Colon (tissue), 2 donors: Measurements from ENCODE around the gene JAK3.
"Not testable (repeated sequence)": the region's sequence is repeated elsewhere in the genome, so short reads cannot be mapped to it uniquely, and the experiment has no call there.

Experiments
- FAIRE-seq: peaks from 2 replicates; lab custom pipeline; 2012; peaks lifted over from hg19 to GRCh38; lab: Jason Lieb, UNC
- donor health status: control.
- donor health status: control.

Gene JAK3

GRCh38 chr19:17847538-17848366 is at the start of gene JAK3:
TSS of gene JAK3 (minus strand) at chr19:17847982. CDS start at chr19:17844417, 3,565 bp downstream.
- no peak for FAIRE-seq

DNA sequence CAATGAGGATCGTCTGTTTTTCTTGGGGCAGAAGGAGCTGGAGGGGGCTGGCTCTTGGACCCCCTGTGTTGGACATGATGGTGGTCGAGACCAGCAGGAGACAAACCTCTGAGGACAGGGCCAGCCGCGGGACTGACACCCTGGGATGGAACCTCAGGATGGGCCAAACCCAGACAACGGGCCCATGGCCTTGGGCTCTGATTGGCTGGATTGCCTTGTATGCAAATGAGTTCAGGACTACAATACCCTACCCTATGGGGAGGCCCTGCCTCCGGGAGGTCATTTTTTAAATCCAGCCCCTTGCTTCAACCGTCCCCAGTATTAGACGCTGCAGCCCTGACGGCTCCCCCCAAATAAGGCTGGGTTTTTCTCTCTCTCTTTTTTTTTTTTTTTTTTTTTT is 46.0 kb upstream of the JAK3 start:
- no peak for FAIRE-seq

- no peak for FAIRE-seq
Measured at GRCh38 chr19:17889609-17890214, 41.9 kb upstream of the JAK3 start.

- no peak for FAIRE-seq
Measured at GRCh38 chr19:17888260-17888659, 40.5 kb upstream of the JAK3 start.

DNA sequence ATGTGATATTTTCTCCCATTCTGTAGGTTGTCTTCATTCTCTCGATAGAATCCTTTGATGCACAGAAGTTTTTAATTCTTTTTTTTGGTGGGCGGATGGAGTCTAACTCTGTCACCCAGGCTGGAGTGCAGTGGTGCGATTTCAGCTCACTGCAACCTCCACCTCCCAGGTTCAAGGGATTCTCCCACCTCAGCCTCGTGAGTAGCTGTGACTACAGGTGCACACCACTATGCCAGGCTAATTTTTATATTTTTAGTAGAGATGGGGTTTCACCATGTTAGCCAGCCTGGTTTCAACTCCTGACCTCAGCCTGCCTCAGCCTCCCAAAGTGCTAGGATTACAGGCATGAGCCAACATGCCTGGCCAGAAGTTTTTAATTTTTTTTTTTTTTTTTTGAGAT is 39.4 kb upstream of the JAK3 start:
- not testable (repeated sequence) for FAIRE-seq

- FAIRE-seq = no peak
Measured at GRCh38 chr19:17886515-17886914, 38.7 kb upstream of the JAK3 start.

DNA sequence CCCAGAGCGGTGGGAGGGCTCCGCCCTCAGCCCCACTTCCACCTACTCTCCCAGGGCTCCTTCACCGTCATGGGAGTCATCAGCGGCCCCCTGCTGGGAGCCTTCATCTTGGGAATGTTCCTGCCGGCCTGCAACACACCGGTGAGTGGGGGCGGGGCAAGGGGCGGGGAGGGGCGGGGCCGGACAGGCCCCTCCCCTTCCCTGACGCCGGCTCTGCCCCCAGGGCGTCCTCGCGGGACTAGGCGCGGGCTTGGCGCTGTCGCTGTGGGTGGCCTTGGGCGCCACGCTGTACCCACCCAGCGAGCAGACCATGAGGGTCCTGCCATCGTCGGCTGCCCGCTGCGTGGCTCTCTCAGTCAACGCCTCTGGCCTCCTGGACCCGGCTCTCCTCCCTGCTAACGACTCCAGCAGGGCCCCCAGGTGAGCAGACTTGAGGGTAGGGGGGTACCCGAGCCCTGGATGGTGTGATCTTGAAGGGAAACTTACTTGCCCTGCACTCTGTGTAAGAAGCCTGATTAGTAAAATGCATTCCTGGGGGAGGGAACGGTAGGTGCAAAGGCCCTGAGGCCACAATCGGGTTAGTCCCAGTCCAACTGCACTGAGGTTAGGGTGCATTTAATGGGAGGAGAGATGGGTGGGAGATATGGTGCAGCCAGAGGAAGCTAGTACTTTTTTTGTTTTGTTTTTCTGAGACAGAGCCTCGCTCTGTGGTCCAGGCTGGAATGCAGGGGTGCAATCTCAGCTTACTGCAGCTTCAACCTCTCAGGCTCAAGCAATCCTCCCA is 36.0 kb upstream of the JAK3 start:
- FAIRE-seq = no peak

GRCh38 chr19:17881701-17882100 is 33.9 kb upstream of the JAK3 start:
- no peak for FAIRE-seq

DNA sequence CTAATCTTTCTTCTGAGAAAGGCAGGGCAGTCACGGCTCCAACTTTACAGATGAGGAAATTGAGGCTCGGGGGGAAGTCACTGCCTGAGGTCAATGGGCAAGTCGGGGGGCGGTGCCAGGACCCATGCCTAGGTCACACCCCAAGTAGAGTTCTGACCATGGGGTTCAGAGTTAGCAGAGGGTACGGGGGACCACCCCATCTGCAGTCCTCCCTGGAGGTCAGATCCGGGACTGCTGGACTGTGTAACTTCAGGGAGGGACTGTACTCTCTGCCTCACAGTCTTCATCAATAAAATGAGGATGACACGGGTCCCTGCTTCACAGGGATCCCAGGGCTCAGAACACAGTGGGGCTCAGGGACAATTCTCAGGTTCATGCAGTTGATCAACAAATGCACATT is 31.7 kb upstream of the JAK3 start:
- no peak for FAIRE-seq

DNA sequence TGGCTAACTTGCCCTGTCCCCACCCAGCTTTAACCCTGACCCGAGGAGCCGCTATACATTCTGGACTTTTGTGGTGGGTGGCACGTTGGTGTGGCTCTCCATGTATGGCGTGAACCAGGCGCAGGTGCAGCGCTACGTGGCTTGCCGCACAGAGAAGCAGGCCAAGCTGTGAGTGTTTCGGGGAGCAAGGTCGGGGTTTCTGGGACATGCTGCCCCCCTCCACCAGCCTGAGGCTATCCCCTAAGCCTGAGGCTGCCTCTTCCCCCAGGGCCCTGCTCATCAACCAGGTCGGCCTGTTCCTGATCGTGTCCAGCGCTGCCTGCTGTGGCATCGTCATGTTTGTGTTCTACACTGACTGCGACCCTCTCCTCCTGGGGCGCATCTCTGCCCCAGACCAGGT is 29.9 kb upstream of the JAK3 start:
- no peak for FAIRE-seq

GRCh38 chr19:17874758-17875135 is 27.0 kb upstream of the JAK3 start:
- no peak for FAIRE-seq

DNA sequence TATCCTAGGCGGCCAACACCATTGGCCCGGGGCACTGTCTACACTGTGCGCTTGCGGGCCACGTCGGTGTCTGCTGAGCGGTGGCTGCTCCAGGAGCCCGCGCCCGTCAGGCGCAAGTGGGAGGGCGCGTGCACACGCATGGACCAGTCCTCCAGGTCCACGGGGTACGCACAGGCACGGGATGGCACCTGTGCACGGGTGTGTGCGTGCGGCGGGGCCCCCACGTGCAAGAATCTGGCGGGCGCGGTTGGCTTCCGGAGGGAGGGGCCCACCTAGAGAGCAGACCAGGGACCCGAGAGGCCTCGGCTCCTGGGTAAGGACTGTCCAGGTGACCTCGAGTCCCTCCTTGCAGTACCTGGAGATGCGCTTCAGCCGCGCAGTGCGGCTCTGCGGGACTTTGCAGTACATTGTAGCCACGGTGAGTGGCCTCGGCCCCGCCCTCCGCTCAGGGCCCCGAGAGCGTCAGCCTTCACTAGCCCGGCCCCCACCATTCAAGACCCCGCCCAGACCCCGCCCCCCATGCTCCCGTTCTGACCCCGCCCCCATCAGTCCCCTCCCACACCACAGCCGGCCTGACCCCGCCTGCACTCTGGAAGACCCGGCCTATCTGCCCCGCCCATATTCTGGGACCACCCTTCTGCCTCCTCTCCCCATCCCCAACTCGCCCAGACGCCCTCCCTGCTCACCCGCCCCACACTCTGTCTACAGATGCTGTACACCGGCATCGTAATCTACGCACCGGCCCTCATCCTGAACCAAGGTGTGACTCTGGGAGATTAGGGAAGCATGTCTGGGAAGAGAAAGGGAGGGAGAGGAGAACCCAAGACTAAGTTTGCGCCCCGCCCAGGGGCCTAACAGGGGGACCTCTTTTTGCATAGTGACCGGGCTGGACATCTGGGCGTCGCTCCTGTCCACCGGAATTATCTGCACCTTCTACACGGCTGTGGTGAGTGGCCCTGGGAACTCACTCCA is 26.3 kb upstream of the JAK3 start:
- no peak for FAIRE-seq

- FAIRE-seq = no peak
Measured at GRCh38 chr19:17872251-17873001, 24.6 kb upstream of the JAK3 start.

DNA sequence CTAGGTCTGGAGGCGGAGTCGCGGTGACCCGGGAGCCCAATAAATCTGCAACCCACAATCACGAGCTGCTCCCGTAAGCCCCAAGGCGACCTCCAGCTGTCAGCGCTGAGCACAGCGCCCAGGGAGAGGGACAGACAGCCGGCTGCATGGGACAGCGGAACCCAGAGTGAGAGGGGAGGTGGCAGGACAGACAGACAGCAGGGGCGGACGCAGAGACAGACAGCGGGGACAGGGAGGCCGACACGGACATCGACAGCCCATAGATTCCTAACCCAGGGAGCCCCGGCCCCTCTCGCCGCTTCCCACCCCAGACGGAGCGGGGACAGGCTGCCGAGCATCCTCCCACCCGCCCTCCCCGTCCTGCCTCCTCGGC is 24.1 kb upstream of the JAK3 start, which contains the start of gene SLC5A5:
SLC5A5 (plus strand) TSS at position 68 of the 373 bp plus-strand sequence. CDS start 375 bp downstream, outside the sequence.
- FAIRE-seq = no peak

GRCh38 chr19:17871032-17871877 is 23.5 kb upstream of the JAK3 start:
- no peak for FAIRE-seq

- no peak for FAIRE-seq
Measured at GRCh38 chr19:17869114-17869608, 21.4 kb upstream of the JAK3 start.

DNA sequence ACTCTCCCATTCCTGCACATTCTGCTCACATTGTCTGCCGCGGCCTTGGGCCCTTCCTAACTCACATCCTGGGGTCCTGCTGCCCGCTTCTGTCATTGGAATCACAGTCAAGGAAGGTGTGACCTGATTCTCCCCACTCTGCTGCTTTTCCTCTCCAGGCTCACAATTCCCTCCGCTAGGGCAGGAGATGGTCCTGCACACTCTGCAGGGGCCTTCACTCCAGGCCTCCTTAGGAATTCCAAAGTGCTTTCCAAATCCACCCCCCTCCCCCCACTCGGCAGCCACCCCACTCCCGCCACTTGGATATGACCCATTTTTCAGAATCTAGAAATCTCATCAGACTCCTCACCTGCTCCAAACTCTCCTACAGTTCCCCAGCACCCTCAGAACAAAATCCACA is 20.9 kb upstream of the JAK3 start:
- FAIRE-seq = no peak

- no peak for FAIRE-seq
Measured at GRCh38 chr19:17866964-17867486, 19.2 kb upstream of the JAK3 start.

DNA sequence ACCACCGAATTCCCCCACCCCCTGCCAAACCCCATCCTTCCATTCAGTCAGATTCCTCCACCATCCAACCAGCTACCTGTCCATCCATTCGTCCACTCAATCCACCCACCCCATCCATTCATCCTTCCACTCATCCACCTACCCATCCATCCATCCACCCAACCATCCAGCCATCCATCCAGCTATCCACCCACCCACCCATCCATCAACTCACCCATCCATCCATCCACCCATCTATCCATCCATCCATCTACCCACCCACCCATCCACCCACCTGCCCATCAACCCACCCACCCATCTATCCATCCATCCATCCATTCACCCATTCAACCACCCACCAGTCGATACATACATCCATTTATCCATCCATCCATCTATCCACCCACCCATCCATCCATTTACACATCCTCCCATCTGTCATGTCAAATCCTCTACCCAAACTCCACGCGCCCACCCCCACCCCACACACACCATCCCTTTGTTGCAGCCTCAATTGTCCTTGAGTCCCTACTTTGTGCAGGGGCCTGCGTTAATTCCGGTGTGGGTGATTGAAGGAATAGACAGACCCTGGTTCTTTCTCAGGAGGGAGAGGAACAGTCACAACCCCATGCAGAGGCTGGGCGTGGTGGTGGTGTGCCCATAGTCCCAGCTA is 18.7 kb upstream of the JAK3 start:
- no peak for FAIRE-seq
